Large intestine (tissue), 3 donors: ENCODE results near the gene CRACR2A. TPM values are rescaled to one million over a fixed set of nuclear protein-coding genes. Genes with fewer than 3 reads are reported as not detected.

Experiments used
- DNase-seq, 2 donors: peaks; one replicate each; pipeline versions ENCODE4 v3.0.0 to v3.0.0-alpha.2; 2013
- H3K27ac ChIP-seq: one replicate; pipeline ENCODE4 v1.5.1; 2013; ENCODE audit warnings: low read length
- H3K27me3 ChIP-seq: 2 replicates; pipeline ENCODE4 v1.6.1; 2013; ENCODE audit warnings: low read length; ENCODE audit not compliant: control insufficient read depth, insufficient read depth
- H3K36me3 ChIP-seq: 2 replicates; pipeline ENCODE4 v1.6.1; 2013; ENCODE audit warnings: low read length; ENCODE audit not compliant: control insufficient read depth, insufficient read depth
- H3K4me1 ChIP-seq: one replicate; pipeline ENCODE4 v1.6.1; 2013; ENCODE audit warnings: low read length; ENCODE audit not compliant: control insufficient read depth, insufficient read depth
- H3K4me3 ChIP-seq: one replicate; pipeline ENCODE4 v1.5.1; 2013; ENCODE audit warnings: low read length
- H3K9me3 ChIP-seq: one replicate; pipeline ENCODE4 v1.6.1; 2013; ENCODE audit warnings: mild to moderate bottlenecking, low read depth, low read length, moderate library complexity; ENCODE audit not compliant: control insufficient read depth
- WGBS: methylation state at CpG from one replicate; pipeline ENCODE4 v1.1.5; 2013; ENCODE audit warnings: low lambda C conversion rate; ENCODE audit not compliant: insufficient coverage; 5-methylcytosine and 5-hydroxymethylcytosine counted together
- polyA plus RNA-seq: library from polyadenylated mRNA; unstranded; fragments of 120-200 nt; gene quantifications from one replicate; pipeline ENCODE4 v1.2.1, GENCODE V29; 2013

Gene CRACR2A
- polyA plus RNA-seq, 1 donor = 12.5 TPM

GRCh38 chr12:3595721-3596120 lies 157.2 kb downstream of the CRACR2A start:
- no peaks in the 10 kb centered on the region for H3K36me3 ChIP-seq
- no CpG with 5 or more reads among the region's 6 CpGs for WGBS
- no peaks in the 10 kb centered on the region for H3K9me3 ChIP-seq
- H3K4me3 ChIP-seq = no peak overlapping the region
- H3K27me3 ChIP-seq = no peaks in the 10 kb centered on the region
- H3K4me1 ChIP-seq = no peaks in the 10 kb centered on the region
- no peak for DNase-seq
- no peak overlapping the region for H3K27ac ChIP-seq

- Histone ChIP-seq H3K4me1 (no peaks in the 10 kb centered on the region), H3K36me3 (no peaks in the 10 kb centered on the region), H3K27ac (no peak overlapping the region), H3K9me3 (no peaks in the 10 kb centered on the region), H3K4me3 (no peak overlapping the region), H3K27me3 (peaks cover 2% of the 10 kb centered on the region)
- no CpG with 5 or more reads among the region's 2 CpGs for WGBS
- DNase-seq = no peak
Observed at GRCh38 chr12:3594966-3595365, 157.9 kb downstream of the CRACR2A start.

- Histone ChIP-seq H3K36me3 (no peaks in the 10 kb centered on the region), H3K4me3 (no peak overlapping the region), H3K4me1 (no peaks in the 10 kb centered on the region), H3K27ac (no peak overlapping the region), H3K9me3 (no peaks in the 10 kb centered on the region), H3K27me3 (peaks cover 2% of the 10 kb centered on the region)
- DNase-seq = no peak
- WGBS = no CpG with 5 or more reads among the region's 9 CpGs
Observed at GRCh38 chr12:3593906-3594483, 158.9 kb downstream of the CRACR2A start.

GRCh38 chr12:3592856-3593625 lies 159.9 kb downstream of the CRACR2A start:
- DNase-seq = no peak
- Histone ChIP-seq H3K9me3 (no peaks in the 10 kb centered on the region), H3K4me1 (no peaks in the 10 kb centered on the region), H3K4me3 (no peak overlapping the region), H3K36me3 (no peaks in the 10 kb centered on the region), H3K27ac (no peak overlapping the region), H3K27me3 (peaks cover 2% of the 10 kb centered on the region)
- WGBS = no CpG with 5 or more reads among the region's 30 CpGs

- Histone ChIP-seq H3K4me3 (no peak overlapping the region), H3K27ac (no peak overlapping the region), H3K27me3 (peaks cover 4% of the 10 kb centered on the region), H3K9me3 (no peaks in the 10 kb centered on the region), H3K36me3 (no peaks in the 10 kb centered on the region), H3K4me1 (no peaks in the 10 kb centered on the region)
- no CpG with 5 or more reads among the region's 3 CpGs for WGBS
- DNase-seq = no peak
Observed at GRCh38 chr12:3589745-3590144, 163.2 kb downstream of the CRACR2A start.

GRCh38 chr12:3587402-3588013 lies 165.4 kb downstream of the CRACR2A start:
- no peak for DNase-seq
- Histone ChIP-seq H3K27me3 (peaks cover 4% of the 10 kb centered on the region), H3K9me3 (no peaks in the 10 kb centered on the region), H3K4me3 (no peak overlapping the region), H3K36me3 (no peaks in the 10 kb centered on the region), H3K27ac (no peak overlapping the region), H3K4me1 (no peaks in the 10 kb centered on the region)
- WGBS = no CpG with 5 or more reads among the region's 9 CpGs

- H3K27ac ChIP-seq = no peak overlapping the region
- DNase-seq = no peak
- WGBS = 40% methylated on average over 1 of the region's 8 CpGs
- H3K27me3 ChIP-seq = peaks cover 3% of the 10 kb centered on the region
- H3K9me3 ChIP-seq = no peaks in the 10 kb centered on the region
- H3K36me3 ChIP-seq = no peaks in the 10 kb centered on the region
- H3K4me3 ChIP-seq = no peak overlapping the region
- H3K4me1 ChIP-seq = no peaks in the 10 kb centered on the region
Observed at GRCh38 chr12:3583656-3584334, 169.1 kb downstream of the CRACR2A start.

GRCh38 chr12:3580094-3580749 lies 172.7 kb downstream of the CRACR2A start:
- H3K27me3 ChIP-seq = no peaks in the 10 kb centered on the region
- DNase-seq = no peak
- no peaks in the 10 kb centered on the region for H3K9me3 ChIP-seq
- H3K4me1 ChIP-seq = no peaks in the 10 kb centered on the region
- no peak overlapping the region for H3K27ac ChIP-seq
- WGBS = 100% methylated on average over 1 of the region's 13 CpGs
- no peaks in the 10 kb centered on the region for H3K36me3 ChIP-seq
- H3K4me3 ChIP-seq = no peak overlapping the region

- Histone ChIP-seq H3K4me1 (no peaks in the 10 kb centered on the region), H3K27ac (no peak overlapping the region), H3K9me3 (no peaks in the 10 kb centered on the region), H3K36me3 (no peaks in the 10 kb centered on the region), H3K4me3 (no peak overlapping the region), H3K27me3 (no peaks in the 10 kb centered on the region)
- no CpG with 5 or more reads among the region's 15 CpGs for WGBS
- no peak for DNase-seq
Observed at GRCh38 chr12:3579446-3580093, 173.3 kb downstream of the CRACR2A start.

- H3K4me3 ChIP-seq = no peak overlapping the region
- no peaks in the 10 kb centered on the region for H3K27me3 ChIP-seq
- peak in 1 of 2 donors; percentile 20 for DNase-seq
- H3K36me3 ChIP-seq = no peaks in the 10 kb centered on the region
- no peak overlapping the region for H3K27ac ChIP-seq
- no peaks in the 10 kb centered on the region for H3K4me1 ChIP-seq
- H3K9me3 ChIP-seq = no peaks in the 10 kb centered on the region
- no CpG with 5 or more reads among the region's 5 CpGs for WGBS
Observed at GRCh38 chr12:3578557-3578956, 174.4 kb downstream of the CRACR2A start.
